ENCODE data around the gene TEAD4. TPM values are rescaled to one million over a fixed set of nuclear protein-coding genes. Genes with fewer than 3 reads are reported as not detected.

The TEAD4 gene
- total RNA-seq, 1 experiment from 2014 or later = 43.2 TPM

DNA sequence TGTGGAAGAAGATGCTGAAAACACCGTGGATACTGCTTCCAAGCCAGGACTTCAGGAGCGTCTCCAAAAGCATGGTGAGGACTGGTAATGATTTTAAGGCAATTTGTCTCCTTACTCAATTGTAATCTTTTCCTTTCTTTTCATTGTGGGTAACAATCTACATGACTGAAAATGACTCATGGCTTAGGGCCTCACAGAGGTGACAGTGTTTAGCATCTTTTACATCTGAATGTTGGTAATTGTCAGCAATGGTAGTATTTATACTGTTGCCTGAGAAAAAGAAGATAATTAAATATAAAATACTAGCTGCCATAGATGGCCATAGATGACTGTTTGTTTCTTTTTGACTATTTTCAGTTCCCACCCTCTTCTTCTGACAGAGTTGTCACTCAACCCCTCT is 36.9 kb upstream of the TEAD4 start:
- no peak overlapping the region for H3K4me2 ChIP-seq (ENCODE audit: low read length)
- H4K20me1 ChIP-seq (ENCODE audit: insufficient read depth) = no peaks in the 10 kb centered on the region
- H3K27ac ChIP-seq (ENCODE audit: low read depth, low read length) = no peak overlapping the region
- DNase-seq (ENCODE audit: low read depth, low spot score) (no peak), ATAC-seq (no peak)
- H3K4me3 ChIP-seq (replicated peaks in 1 of 2; ENCODE audit: low read depth in 1 of 2, low read length in 2 of 2) = no peak overlapping the region
- intact Hi-C loops (cut with micrococcal nuclease) = no loop called here
- no peaks in the 10 kb centered on the region for H3K27me3 ChIP-seq (ENCODE audit: insufficient read depth, low read length)
- no peaks in the 10 kb centered on the region for H3K79me2 ChIP-seq (ENCODE audit: insufficient read depth, low read length)
- peaks cover 13 to 18% of the 10 kb centered on the region in 2 experiments for H3K36me3 ChIP-seq (ENCODE audit: control insufficient read depth in 1 of 2, insufficient read depth in 2 of 2, low read length in 2 of 2)
- no peaks in the 10 kb centered on the region for H3K9me2 ChIP-seq (ENCODE audit: insufficient read depth)
- H3K9me3 ChIP-seq (ENCODE audit: control insufficient read depth in 1 of 2, insufficient read depth in 1 of 2, low read depth in 1 of 2, low read length in 2 of 2) = no peaks in the 10 kb centered on the region
- ChIA-PET CTCF (no interaction called here), POLR2A (no interaction called here), RAD21 (ENCODE audit: low non-redundant PET in 1 of 2, low total read pairs in 2 of 2, uncharacterized antibody in 2 of 2, unreplicated experiment in 2 of 2) (no interaction called here)
- no peak overlapping the region for H3K9ac ChIP-seq (ENCODE audit: low read length)
- H2AFZ ChIP-seq (ENCODE audit: low read depth, low read length, poor library complexity, severe bottlenecking) = no peak overlapping the region
- no peak for TF ChIP-seq EZH2phosphoT487 (IDR thresholded peaks at IDR 0.05; ENCODE audit: borderline replicate concordance)
- TF ChIP-seq SP1 (IDR thresholded peaks at IDR 0.05; ENCODE audit: low read depth) = no peak
- TF ChIP-seq JUND (IDR thresholded peaks at IDR 0.05) = no peak
- no peak for TF ChIP-seq TCF7L2 (IDR thresholded peaks at IDR 0.05; ENCODE audit: borderline replicate concordance, extremely low read depth, insufficient read depth, insufficient read length)
- TF ChIP-seq, protein P1, sequence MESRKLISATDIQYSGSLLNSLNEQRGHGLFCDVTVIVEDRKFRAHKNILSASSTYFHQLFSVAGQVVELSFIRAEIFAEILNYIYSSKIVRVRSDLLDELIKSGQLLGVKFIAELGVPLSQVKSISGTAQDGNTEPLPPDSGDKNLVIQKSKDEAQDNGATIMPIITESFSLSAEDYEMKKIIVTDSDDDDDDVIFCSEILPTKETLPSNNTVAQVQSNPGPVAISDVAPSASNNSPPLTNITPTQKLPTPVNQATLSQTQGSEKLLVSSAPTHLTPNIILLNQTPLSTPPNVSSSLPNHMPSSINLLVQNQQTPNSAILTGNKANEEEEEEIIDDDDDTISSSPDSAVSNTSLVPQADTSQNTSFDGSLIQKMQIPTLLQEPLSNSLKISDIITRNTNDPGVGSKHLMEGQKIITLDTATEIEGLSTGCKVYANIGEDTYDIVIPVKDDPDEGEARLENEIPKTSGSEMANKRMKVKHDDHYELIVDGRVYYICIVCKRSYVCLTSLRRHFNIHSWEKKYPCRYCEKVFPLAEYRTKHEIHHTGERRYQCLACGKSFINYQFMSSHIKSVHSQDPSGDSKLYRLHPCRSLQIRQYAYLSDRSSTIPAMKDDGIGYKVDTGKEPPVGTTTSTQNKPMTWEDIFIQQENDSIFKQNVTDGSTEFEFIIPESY (IDR thresholded peaks at IDR 0.05; ENCODE audit: extremely low read depth, insufficient replicate concordance, low read length) = no peak
- no peak for TF ChIP-seq ZFX (IDR thresholded peaks at IDR 0.05)
- no peak for TF ChIP-seq EGR1 (IDR thresholded peaks at IDR 0.05; ENCODE audit: low read depth)
- no TSS peak for BruUV-seq (replicated peaks)
- no peaks in the 10 kb centered on the region for H3K4me1 ChIP-seq (ENCODE audit: control insufficient read depth in 1 of 2, insufficient read depth in 2 of 2, low read length in 2 of 2)

DNA sequence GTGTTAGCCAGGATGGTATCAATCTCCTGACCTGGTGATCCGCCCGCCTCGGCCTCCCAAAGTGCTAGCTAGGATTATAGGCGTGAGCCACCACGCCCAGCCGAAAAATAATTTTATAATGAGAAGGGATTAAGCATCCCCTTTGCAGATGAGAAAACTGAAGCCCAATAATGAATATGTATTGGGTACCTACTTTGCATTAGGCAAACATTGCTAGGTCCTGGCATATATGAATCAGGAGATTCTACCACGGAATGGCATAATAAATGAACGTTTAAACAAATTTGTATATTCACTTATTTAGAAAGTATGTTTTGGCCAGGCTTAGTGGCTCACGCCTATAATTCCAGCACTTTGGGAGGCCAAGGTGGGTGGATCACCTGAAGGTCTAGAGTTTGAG is 36.1 kb upstream of the TEAD4 start:
- peaks cover 13 to 18% of the 10 kb centered on the region in 2 experiments for H3K36me3 ChIP-seq (ENCODE audit: control insufficient read depth in 1 of 2, insufficient read depth in 2 of 2, low read length in 2 of 2)
- DNase-seq (ENCODE audit: low read depth, low spot score) (no peak), ATAC-seq (no peak)
- POLR2A ChIA-PET = no interaction called here
- no peak for TF ChIP-seq SIN3A (IDR thresholded peaks at IDR 0.05; ENCODE audit: low read depth)
- no peak for TF ChIP-seq TCF7L2 (IDR thresholded peaks at IDR 0.05; ENCODE audit: borderline replicate concordance, extremely low read depth, insufficient read depth, insufficient read length)
- H3K4me2 ChIP-seq (ENCODE audit: low read length) = no peak overlapping the region
- no peaks in the 10 kb centered on the region for H3K9me3 ChIP-seq (ENCODE audit: control insufficient read depth in 1 of 2, insufficient read depth in 1 of 2, low read depth in 1 of 2, low read length in 2 of 2)
- BruUV-seq (replicated peaks) = no TSS peak
- no peaks in the 10 kb centered on the region for H3K4me1 ChIP-seq (ENCODE audit: control insufficient read depth in 1 of 2, insufficient read depth in 2 of 2, low read length in 2 of 2)
- no peak overlapping the region for H3K9ac ChIP-seq (ENCODE audit: low read length)
- no peaks in the 10 kb centered on the region for H3K9me2 ChIP-seq (ENCODE audit: insufficient read depth)
- RAD21 ChIA-PET (ENCODE audit: low non-redundant PET in 1 of 2, low total read pairs in 2 of 2, uncharacterized antibody in 2 of 2, unreplicated experiment in 2 of 2) = no interaction called here
- H4K20me1 ChIP-seq (ENCODE audit: insufficient read depth) = no peaks in the 10 kb centered on the region
- no peak overlapping the region for H2AFZ ChIP-seq (ENCODE audit: low read depth, low read length, poor library complexity, severe bottlenecking)
- no peak overlapping the region for H3K4me3 ChIP-seq (replicated peaks in 1 of 2; ENCODE audit: low read depth in 1 of 2, low read length in 2 of 2)
- H3K27ac ChIP-seq (ENCODE audit: low read depth, low read length) = no peak overlapping the region
- no peaks in the 10 kb centered on the region for H3K79me2 ChIP-seq (ENCODE audit: insufficient read depth, low read length)
- intact Hi-C loops (cut with micrococcal nuclease) = no loop called here
- CTCF ChIA-PET = no interaction called here
- no peaks in the 10 kb centered on the region for H3K27me3 ChIP-seq (ENCODE audit: insufficient read depth, low read length)
